HepG2 (cell line): ENCODE measurements around the gene RAP1GAP2. TPM values are rescaled to one million over a fixed set of nuclear protein-coding genes. Genes with fewer than 3 reads are reported as not detected.

Source experiments
- ARNT ChIP-seq: fragments of 450-650 bp; IDR thresholded peaks from 2 replicates; pipeline ENCODE4 v1.6.1; 2017
- ESRRA ChIP-seq: sonication (generic); formaldehyde crosslinking; IDR thresholded peaks from 2 replicates; pipeline ENCODE4 v1.5.1; 2020; ENCODE audit warnings: mild to moderate bottlenecking, low read depth, missing genetic modification reagents
- FOXP4 ChIP-seq: sonication (generic); formaldehyde crosslinking; IDR thresholded peaks from 2 replicates; pipeline ENCODE4 v1.4.0; 2020; ENCODE audit warnings: missing genetic modification reagents
- GMEB2 ChIP-seq: IDR thresholded peaks from 2 replicates; pipeline ENCODE4 v1.6.1; 2016; ENCODE audit warnings: missing biosample characterization, missing genetic modification reagents, low read depth
- HCFC1 ChIP-seq: fragments of 150-350 bp; IDR thresholded peaks from 2 replicates; pipeline ENCODE4 v1.6.1; 2014; ENCODE audit warnings: low read depth, low read length
- KLF13 ChIP-seq: sonication (generic); formaldehyde crosslinking; IDR thresholded peaks from 2 replicates; pipeline ENCODE4 v1.4.0; 2020; ENCODE audit warnings: mild to moderate bottlenecking, missing genetic modification reagents
- NFIB ChIP-seq: sonication (generic); formaldehyde crosslinking; IDR thresholded peaks from 2 replicates; pipeline ENCODE4 v1.9.0; 2021; ENCODE audit warnings: missing genetic modification reagents, mild to moderate bottlenecking, borderline replicate concordance
- PREB ChIP-seq: sonication (generic); formaldehyde crosslinking; IDR thresholded peaks from 2 replicates; pipeline ENCODE4 v1.4.0; 2020; ENCODE audit warnings: missing genetic modification reagents
- RARA ChIP-seq: IDR thresholded peaks from 2 replicates; pipeline ENCODE4 v1.6.1; 2016; ENCODE audit warnings: missing genetic modification reagents, missing compliant biosample characterization
- RELA ChIP-seq: sonication (generic); formaldehyde crosslinking; IDR thresholded peaks from 2 replicates; pipeline ENCODE4 v1.4.0; 2020; ENCODE audit warnings: missing genetic modification reagents
- SMC3 ChIP-seq: IDR thresholded peaks from 2 replicates; pipeline ENCODE4 v1.6.1; 2011; ENCODE audit warnings: low read length, improper control_type of control experiment
- TCF7L2 ChIP-seq: IDR thresholded peaks from 2 replicates; pipeline ENCODE4 v1.6.1; 2011; ENCODE audit warnings: mild to moderate bottlenecking, low read depth, low read length, moderate library complexity
- ZBTB33 ChIP-seq: sonication (generic); formaldehyde crosslinking; IDR thresholded peaks from 2 replicates; pipeline ENCODE4 v1.4.0; 2020; ENCODE audit warnings: missing genetic modification reagents
- ZBTB46 ChIP-seq: sonication (generic); formaldehyde crosslinking; IDR thresholded peaks from 2 replicates; pipeline ENCODE4 v1.4.0; 2020; ENCODE audit warnings: mild to moderate bottlenecking, missing genetic modification reagents, borderline replicate concordance
- ZC3H13 ChIP-seq: sonication (generic); formaldehyde crosslinking; IDR thresholded peaks from 2 replicates; pipeline ENCODE4 v1.8.1; 2023; ENCODE audit warnings: mild to moderate bottlenecking, missing genetic modification reagents, moderate library complexity
- ZNF136 ChIP-seq: sonication (generic); formaldehyde crosslinking; IDR thresholded peaks from 2 replicates; pipeline ENCODE4 v1.8.1; 2022; ENCODE audit warnings: low read depth, mild to moderate bottlenecking, moderate library complexity, missing genetic modification reagents
- ZNF687 ChIP-seq: sonication (generic); formaldehyde crosslinking; IDR thresholded peaks from 2 replicates; pipeline ENCODE4 v1.5.1; 2020; ENCODE audit warnings: mild to moderate bottlenecking, missing genetic modification reagents, moderate library complexity
- ZNF792 ChIP-seq: IDR thresholded peaks from 2 replicates; pipeline ENCODE4 v1.6.1; 2016
- polyA plus RNA-seq, 8 experiments: library from polyadenylated mRNA; depleted of rRNA in 3 of 8; stranded (reverse) in 7 of 8; unstranded in 1 of 8; fragments of >200 nt; fragmentation: Illumina TruSeq in 4 of 8; extraction: Trizol in 4 of 8; gene quantifications; 2 replicates each; pipeline versions ENCODE4 v1.2.1 to v1.2.3, GENCODE V29; 2011 to 2016; ENCODE audit warnings: low read depth in 4 of 8, missing spikeins in 1 of 8, mixed read lengths in 1 of 8; ENCODE audit not compliant: insufficient read depth in 1 of 8
- total RNA-seq, 5 experiments: library from RNA; depleted of rRNA; stranded (reverse); fragments of >200 nt; fragmentation: Illumina TruSeq; extraction: Trizol; gene quantifications; 2 replicates each; pipeline ENCODE4 v1.2.3, GENCODE V29; 2016; ENCODE audit warnings: low read depth in 1 of 5

Gene RAP1GAP2
- total and polyA plus RNA-seq, 2 of the 13 experiments (the other 11 are each of a cell fraction or from before 2014, with no cell fraction given), result 10.9 to 12.0 TPM

- peak; percentile 67 for TF ChIP-seq RARA (CRISPR knock-in tag)
- no peak for TF ChIP-seq KLF13 (CRISPR knock-in tag)
- TF ChIP-seq RELA, result no peak
- TF ChIP-seq ZBTB46, result no peak
- no peak for TF ChIP-seq ESRRA
- no peak for TF ChIP-seq SMC3
- no peak for TF ChIP-seq ZBTB33
- no peak for TF ChIP-seq ZNF687
- TF ChIP-seq PREB (CRISPR knock-in tag), result no peak
- TF ChIP-seq HCFC1, result no peak
- peak; percentile 60; the same call in 1 of the 2 replicates for TF ChIP-seq FOXP4 (CRISPR knock-in tag)
- TF ChIP-seq TCF7L2, result no peak
- TF ChIP-seq ARNT, result no peak
- no peak for TF ChIP-seq NFIB (CRISPR knock-in tag)
- TF ChIP-seq ZNF792 (CRISPR knock-in tag), result no peak
- TF ChIP-seq GMEB2 (CRISPR knock-in tag), result no peak
- TF ChIP-seq ZC3H13 (CRISPR knock-in tag), result no peak
- no peak for TF ChIP-seq ZNF136
Observed at GRCh38 chr17:2954898-2955445, 158.7 kb downstream of the RAP1GAP2 start (continued).
